Activated naive CD4-positive, alpha-beta T cell treated with anti-CD3 and anti-CD28 coated beads, Interleukin-2, amount 50 U/mL, for 72 hours (primary cell): ENCODE measurements around the gene IFNGR2. TPM values are rescaled to one million over a fixed set of nuclear protein-coding genes. Genes with fewer than 3 reads are reported as not detected.
"Not testable (repeated sequence)": the region's sequence is repeated elsewhere in the genome, so short reads cannot be mapped to it uniquely, and the experiment has no call there.

Experiments used
- ATAC-seq, 2 donors: fragments of 150-1000 bp; cut with Tn5 transposase; 2 replicates each; pipeline ENCODE4 v1.10.0; 2021; ENCODE audit warnings: mild to moderate bottlenecking in 2 of 2, moderate library complexity in 2 of 2
- DNase-seq, 2 donors: peaks; one replicate each; pipeline ENCODE4 v3.0.0; 2021 to 2022; ENCODE audit warnings: low spot score in 2 of 2
- H3K27ac Mint-ChIP-seq, 2 donors: one replicate each; pipeline ENCODE4 v1.8.0; 2022; ENCODE audit warnings: mild to moderate bottlenecking in 2 of 2, mixed read lengths in 2 of 2
- H3K36me3 Mint-ChIP-seq, 2 donors: one replicate each; pipeline ENCODE4 v1.8.0; 2022; ENCODE audit warnings: mixed read lengths in 2 of 2
- H3K9me3 Mint-ChIP-seq, 2 donors: one replicate each; pipeline ENCODE4 v1.8.0; 2022; ENCODE audit warnings: mixed read lengths in 2 of 2
- total RNA-seq, 2 donors: library from RNA; stranded (reverse); gene quantifications; one replicate each; pipeline ENCODE4 v1.2.3, GENCODE V29; 2022

IFNGR2 gene, protein sequence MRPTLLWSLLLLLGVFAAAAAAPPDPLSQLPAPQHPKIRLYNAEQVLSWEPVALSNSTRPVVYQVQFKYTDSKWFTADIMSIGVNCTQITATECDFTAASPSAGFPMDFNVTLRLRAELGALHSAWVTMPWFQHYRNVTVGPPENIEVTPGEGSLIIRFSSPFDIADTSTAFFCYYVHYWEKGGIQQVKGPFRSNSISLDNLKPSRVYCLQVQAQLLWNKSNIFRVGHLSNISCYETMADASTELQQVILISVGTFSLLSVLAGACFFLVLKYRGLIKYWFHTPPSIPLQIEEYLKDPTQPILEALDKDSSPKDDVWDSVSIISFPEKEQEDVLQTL
- 10 to 100 TPM in 1 of 2 donors, 1 to 10 TPM in 1; 9.9 to 15.0 TPM for total RNA-seq

DNA sequence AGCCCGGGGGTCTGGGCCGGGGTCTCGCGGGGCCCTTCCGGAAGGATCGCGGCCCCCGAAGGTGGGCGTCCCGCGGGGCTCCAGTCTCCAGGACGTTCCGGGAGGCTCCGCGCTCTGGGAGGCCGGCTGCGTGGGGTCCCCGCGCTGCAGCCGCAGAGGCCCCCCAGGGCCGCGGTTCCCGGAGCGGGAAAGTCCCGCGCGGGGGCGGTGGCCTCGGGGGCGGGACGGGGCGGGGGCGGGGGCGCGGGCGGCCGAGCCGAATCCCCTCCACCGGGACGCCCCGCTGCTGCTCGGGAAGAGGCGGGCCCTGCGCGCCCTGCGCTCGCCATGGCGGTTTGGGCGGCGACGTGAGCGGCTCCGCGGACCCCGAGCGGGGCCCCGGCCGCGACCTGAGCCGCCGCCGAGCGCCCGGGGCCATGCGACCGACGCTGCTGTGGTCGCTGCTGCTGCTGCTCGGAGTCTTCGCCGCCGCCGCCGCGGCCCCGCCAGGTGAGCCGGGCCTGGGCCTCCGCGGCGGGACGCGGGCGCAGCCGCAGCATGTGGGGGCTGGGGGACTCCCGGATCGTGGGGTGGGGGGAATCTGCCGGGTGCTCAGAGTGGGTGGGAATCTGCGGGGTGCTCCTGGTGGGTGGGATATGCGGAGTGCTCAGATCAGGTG lies at the start of gene IFNGR2:
TSS of gene IFNGR2 (plus strand) at position 286 of the 658 bp plus-strand sequence. CDS start at position 417, 131 bp downstream.
- H3K9me3 Mint-ChIP-seq = no peaks in the 10 kb centered on the region
- ATAC-seq (peak; percentile 30 to 47), DNase-seq (peak in 1 of 2 donors; percentile 36)
- peaks cover 6 to 12% of the 10 kb centered on the region in 2 donors for H3K36me3 Mint-ChIP-seq
- H3K27ac Mint-ChIP-seq = peak within 1 kb of the TSS; percentile 75 to 88

DNA sequence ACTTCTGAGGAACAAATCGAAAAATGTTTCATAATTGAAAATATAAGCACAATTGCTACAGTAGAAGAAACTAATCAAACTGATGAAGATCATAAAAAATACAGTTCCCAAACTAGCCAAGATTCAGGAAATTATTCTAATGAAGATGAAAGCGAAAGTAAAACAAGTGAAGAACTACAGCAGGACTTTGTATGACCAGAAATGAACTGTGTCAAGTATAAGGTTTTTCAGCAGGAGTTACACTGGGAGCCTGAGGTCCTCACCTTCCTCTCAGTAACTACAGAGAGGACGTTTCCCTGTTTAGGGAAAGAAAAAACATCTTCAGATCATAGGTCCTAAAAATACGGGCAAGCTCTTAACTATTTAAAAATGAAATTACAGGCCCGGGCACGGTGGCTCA lies 47.9 kb upstream of the IFNGR2 start:
- no peak for ATAC-seq
- no peak for DNase-seq
- peak overlapping the region; percentile 29 to 63 for H3K27ac Mint-ChIP-seq
- peaks cover 0 to 10% of the 10 kb centered on the region in 2 donors for H3K36me3 Mint-ChIP-seq
- H3K9me3 Mint-ChIP-seq = no peaks in the 10 kb centered on the region

DNA sequence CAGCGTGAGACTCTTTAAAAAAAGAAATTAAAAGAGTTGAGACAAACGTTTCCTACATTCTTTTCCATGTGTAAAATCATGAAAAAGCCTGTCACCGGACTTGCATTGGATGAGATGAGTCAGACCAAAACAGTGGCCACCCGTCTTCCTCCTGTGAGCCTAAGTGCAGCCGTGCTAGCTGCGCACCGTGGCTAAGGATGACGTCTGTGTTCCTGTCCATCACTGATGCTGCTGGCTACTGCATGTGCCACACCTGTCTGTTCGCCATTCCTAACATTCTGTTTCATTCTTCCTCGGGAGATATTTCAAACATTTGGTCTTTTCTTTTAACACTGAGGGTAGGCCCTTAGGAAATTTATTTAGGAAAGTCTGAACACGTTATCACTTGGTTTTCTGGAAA lies 47.2 kb upstream of the IFNGR2 start:
- Mint-ChIP-seq H3K36me3 (peaks cover 0 to 10% of the 10 kb centered on the region in 2 donors), H3K27ac (peak overlapping the region in 1 of 2 donors; percentile 63), H3K9me3 (no peaks in the 10 kb centered on the region)
- no peak for ATAC-seq
- DNase-seq = no peak

DNA sequence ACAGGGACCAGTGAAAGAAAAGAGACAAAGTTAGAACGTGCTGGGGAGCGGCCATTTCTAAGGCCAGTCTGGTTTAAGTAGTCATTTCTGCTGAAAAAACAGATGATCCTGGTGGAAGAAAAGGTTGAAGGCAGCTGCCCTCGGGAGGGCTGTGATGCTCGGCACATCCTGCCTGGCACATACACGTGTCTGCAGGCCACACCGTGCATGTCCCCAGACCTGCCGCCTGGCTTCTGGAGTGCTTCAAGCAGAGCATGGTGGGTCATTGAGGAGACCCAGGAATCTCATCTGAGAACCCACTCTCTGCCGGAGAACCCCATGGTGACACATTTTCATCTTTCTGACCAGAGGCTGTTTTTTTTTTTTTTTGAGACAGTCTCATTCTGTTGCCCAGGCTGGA lies 46.0 kb upstream of the IFNGR2 start:
- Mint-ChIP-seq H3K36me3 (peaks cover 0 to 10% of the 10 kb centered on the region in 2 donors), H3K27ac (peak overlapping the region; percentile 36 to 63), H3K9me3 (no peaks in the 10 kb centered on the region)
- DNase-seq = no peak
- ATAC-seq = no peak

DNA sequence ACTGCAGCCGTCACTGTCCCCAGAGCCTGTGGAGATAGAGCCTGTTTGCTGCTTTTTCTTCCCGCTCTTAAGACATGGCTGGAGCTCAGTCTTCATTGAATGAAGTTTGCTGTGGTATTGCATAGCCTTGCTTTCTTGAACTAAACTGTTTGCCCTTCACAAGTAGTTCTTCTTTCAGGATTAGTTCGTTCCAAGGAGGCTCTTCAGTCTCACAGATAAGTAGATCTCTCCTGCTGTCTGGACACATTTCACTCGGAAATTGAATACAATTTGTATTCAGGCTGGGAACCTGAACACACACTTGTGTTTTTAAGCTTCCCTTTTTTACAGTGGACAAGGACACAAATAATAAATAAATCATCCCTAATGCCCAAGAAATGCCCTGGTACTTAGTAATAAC lies 43.8 kb upstream of the IFNGR2 start:
- Mint-ChIP-seq H3K27ac (no peak overlapping the region), H3K36me3 (peaks cover 0 to 15% of the 10 kb centered on the region in 2 donors), H3K9me3 (no peaks in the 10 kb centered on the region)
- ATAC-seq (no peak), DNase-seq (no peak)

DNA sequence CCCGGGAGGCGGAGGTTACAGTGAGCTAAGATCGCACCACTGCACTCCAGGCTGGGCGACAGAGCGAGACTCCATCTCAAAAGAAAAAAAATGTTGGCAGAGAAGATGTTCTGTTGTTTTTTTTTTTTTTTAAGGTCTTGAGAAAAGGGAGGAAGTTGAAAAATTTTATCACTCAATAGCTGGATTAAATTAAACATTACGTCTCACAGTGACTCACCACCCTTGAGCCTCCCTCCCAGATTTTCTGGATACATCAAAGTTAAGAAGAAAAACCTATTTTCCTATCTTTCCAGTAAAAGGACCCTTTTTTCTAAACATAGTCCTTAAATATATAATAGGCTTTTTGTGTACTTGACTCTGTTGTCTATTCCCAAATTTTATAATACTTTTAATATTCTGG lies 42.9 kb upstream of the IFNGR2 start:
- no peak overlapping the region for H3K27ac Mint-ChIP-seq
- DNase-seq (no peak), ATAC-seq (no peak)
- no peaks in the 10 kb centered on the region for H3K9me3 Mint-ChIP-seq
- H3K36me3 Mint-ChIP-seq = peaks cover 0 to 8% of the 10 kb centered on the region in 2 donors

DNA sequence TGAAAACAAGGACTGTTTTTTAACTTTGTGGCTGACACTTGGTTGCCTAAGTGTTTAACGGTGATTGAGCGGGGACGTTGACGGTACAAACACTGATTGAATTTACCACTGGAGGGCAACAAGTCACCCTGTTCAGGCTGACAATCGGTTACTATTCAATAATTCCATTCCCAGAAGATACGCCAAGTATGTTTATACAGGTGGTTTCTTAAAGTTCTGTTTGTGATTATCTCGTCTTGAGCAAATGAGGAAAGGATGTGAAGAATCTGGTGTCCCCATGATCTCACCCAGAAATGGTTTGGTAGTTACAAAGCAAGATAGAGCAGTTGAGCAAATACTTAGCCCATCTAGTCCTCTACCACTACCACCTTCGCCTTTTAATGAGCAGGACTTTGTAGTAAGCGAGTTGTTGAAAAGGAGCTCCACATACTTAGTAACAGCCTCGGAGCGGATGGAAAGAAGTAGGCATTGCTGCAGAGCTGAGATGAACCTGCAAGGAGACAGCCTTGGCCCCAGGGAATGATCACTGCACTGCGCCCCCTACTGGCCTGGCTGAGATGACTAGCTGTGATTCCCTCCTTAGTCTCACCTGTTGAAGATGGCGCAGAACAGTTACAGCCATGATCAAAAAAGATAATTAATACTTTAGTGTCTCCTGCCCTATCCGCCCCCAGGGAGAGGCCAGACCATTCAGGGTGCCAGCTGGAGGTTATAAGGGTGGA lies 42.2 kb upstream of the IFNGR2 start:
- DNase-seq = peak; percentile 85 to 90
- H3K9me3 Mint-ChIP-seq = peaks cover 0 to 2% of the 10 kb centered on the region in 2 donors
- ATAC-seq = peak; percentile 81 to 82
- H3K27ac Mint-ChIP-seq = peak overlapping the region; percentile 90 to 93
- H3K36me3 Mint-ChIP-seq = peaks cover under 1 to 7% of the 10 kb centered on the region in 2 donors

DNA sequence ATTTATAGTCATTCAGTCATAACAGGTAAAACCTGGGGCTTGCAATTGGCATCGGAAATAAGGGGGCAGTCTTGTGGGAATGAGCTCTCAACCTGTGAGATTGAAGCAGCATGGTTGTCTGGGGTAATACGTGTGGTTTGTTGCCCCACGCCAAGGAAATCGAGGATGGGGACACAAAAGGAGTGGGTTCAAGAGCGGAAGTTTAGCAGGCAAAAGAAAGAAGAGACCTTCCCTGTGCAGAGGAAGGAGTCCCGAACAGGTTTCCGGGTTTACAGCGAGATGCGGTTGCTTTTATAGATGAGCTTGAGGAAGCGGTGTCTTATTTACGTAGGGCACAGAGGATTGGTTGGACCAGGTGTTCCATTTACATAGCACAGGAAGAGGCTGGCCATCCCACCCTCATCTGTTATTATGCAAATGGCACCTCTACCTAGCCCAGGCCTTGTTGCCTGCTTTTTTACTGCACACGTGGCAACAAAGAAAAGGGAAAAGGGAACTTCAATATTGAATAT lies 41.1 kb upstream of the IFNGR2 start:
- H3K9me3 Mint-ChIP-seq = peaks cover 5 to 12% of the 10 kb centered on the region in 2 donors
- ATAC-seq = peak; percentile 76 to 80

DNA sequence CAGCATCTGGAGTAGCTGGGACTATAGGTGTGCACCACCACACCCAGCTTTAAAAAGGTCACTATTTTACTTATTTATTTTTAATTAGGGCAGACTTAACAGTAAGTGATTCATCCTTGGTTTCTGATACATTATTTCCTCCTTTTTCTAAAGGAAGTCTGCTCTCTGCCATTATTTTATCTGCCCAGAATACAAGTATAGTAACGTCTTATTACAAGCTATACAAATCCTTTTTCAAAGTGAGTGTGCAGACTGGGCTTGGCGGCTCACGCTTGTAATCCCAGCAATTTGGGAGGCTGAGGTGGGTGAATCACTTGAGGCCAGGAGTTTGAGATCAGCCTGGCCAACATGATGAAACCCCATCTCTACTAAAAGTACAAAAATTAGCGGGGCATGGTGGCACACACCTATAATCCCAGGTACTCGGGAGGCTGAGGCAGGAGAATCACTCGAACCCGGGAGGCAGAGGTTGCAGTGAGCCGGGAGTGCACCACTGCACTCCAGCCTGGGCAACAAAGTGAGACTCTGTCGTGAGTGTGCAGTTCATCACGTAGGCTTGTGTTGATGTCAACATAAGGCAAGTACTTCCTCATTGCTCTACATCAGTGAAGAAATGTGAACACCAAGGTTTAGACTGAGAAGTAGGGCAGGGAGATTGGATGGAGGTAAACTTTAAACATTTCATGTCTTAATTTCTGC lies 39.2 kb upstream of the IFNGR2 start:
- H3K9me3 Mint-ChIP-seq = peaks cover 19 to 24% of the 10 kb centered on the region in 2 donors
- not testable (repeated sequence) for DNase-seq, H3K27ac Mint-ChIP-seq, ATAC-seq
- peaks cover 23 to 34% of the 10 kb centered on the region in 2 donors for H3K36me3 Mint-ChIP-seq

More for the DNA sequence above, 41.1 kb upstream of the IFNGR2 start:
- H3K27ac Mint-ChIP-seq = peak overlapping the region; percentile 63 to 93
- peak; percentile 56 to 76 for DNase-seq
- H3K36me3 Mint-ChIP-seq = peaks cover 8 to 18% of the 10 kb centered on the region in 2 donors

DNA sequence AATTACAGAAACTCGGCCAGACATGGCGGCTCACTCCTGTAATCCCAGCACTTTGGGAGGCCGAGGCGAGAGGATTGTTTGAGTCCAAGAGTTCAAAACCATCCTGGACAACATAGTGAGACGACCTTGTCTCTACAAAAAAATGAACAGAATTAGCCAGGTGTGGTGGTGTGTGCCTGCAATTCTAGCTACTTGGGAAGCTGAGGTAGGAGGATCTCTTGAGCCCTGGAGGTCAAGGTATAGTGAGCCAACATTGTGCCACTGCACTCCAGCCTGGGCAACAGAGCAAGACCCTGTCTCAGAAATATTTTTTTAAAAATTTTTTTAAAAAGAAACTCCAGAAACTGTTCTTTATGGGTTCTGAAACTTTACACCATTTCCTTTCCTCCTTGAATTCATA lies 38.4 kb upstream of the IFNGR2 start:
- ATAC-seq (no peak), DNase-seq (no peak)
- Mint-ChIP-seq H3K36me3 (peaks cover 23 to 34% of the 10 kb centered on the region in 2 donors), H3K9me3 (peaks cover 19 to 28% of the 10 kb centered on the region in 2 donors), H3K27ac (no peak overlapping the region)

DNA sequence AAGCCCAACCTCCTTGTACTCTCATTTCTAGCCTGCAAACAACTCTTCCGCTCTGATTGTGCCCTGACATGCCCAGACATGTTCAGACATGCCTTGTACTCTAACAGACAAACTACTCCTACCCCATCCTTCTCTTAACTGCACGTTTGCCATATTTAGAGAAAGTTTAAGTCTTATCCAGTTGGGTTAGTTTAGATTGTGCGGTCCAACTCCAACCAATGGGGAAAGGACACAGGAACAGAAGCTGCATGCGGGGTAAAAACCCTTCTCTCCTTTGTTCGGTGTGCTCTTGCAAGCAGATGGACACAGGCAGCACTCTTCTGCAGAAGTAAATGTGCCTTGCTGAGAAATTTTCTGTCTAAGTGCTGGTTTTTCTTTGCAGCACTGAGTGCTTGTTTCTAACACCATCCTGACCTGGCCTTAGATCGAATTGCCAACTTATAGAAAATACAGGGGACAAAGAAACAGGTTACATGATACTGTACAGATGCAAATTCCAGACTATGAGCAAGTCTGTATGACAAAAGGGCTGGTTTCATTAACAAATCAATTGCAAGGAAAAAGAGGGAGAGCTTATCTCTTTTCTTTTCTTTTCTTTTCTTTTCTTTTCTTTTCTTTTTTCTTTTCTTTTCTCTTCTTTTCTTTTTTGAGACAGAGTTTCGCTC lies 35.8 kb upstream of the IFNGR2 start:
- DNase-seq = peak in 1 of 2 donors; percentile 60
- H3K27ac Mint-ChIP-seq = peak overlapping the region in 1 of 2 donors; percentile 92
- H3K9me3 Mint-ChIP-seq = peaks cover 19 to 29% of the 10 kb centered on the region in 2 donors
- H3K36me3 Mint-ChIP-seq = peaks cover 23 to 34% of the 10 kb centered on the region in 2 donors
- ATAC-seq = peak in 1 of 2 donors; percentile 60

DNA sequence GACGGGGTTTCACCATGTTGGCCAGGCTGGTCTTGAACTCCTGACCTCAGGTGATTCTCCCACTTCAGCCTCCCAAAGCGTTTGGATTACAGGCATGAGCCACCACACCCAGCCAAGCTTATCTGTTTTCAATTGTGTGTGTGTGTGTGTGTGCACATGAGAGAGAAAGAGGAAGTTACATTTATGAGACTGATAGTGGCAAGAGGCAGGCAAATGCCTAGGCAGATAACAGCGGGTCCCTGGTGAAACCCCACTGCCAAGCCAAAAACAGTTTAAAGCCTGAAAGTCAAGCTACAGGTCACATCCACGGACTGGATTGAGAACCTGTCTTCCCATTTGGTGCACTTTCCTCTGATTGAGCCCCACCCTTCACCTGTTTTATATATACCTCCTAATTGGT lies 35.1 kb upstream of the IFNGR2 start:
- H3K27ac Mint-ChIP-seq = peak overlapping the region in 1 of 2 donors; percentile 92
- peaks cover 23 to 30% of the 10 kb centered on the region in 2 donors for H3K36me3 Mint-ChIP-seq
- peaks cover 19 to 29% of the 10 kb centered on the region in 2 donors for H3K9me3 Mint-ChIP-seq
- ATAC-seq (peak in 1 of 2 donors; percentile 21), DNase-seq (peak in 1 of 2 donors; percentile 40)

DNA sequence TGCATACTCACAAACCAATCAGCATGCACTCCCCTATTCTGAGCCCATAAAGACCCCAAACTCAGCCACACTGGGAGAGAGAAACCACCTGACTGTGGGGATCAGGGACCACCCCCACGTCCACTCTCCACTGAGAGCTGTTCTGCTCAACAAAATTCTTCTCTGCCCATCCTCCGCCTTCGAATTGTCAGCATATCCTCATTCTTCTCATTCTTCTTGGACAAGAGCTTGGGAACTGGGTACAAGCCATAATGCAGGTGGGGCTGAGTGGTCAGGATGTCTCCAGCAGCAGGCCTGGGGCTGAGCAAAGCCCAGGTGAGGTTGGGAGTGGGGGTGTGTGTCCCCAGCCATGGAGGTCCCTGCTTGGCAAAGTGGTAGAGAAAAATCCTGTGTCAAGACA lies 34.6 kb upstream of the IFNGR2 start:
- peaks cover 19 to 29% of the 10 kb centered on the region in 2 donors for H3K9me3 Mint-ChIP-seq
- ATAC-seq (no peak), DNase-seq (no peak)
- peaks cover 23 to 30% of the 10 kb centered on the region in 2 donors for H3K36me3 Mint-ChIP-seq
- peak overlapping the region in 1 of 2 donors; percentile 92 for H3K27ac Mint-ChIP-seq

DNA sequence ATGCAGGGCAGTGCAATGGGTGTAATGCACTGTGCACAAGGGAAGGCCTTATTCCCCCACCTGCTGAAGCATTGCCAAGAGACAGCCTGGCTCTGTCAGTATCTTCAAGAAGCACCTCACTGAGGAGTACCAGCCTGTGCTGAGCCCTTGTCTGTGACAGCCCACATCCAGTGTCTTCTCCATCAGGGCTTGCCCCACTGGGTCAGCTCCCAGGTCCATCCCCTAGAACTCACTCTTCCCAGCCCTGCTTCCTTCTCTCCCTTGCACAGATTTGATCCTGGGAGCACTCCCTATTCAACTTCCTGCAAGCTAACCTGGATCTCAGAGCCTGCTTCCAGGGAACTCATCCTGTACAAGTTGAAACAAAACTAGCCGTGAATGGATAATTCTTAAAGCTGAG lies 33.6 kb upstream of the IFNGR2 start:
- H3K27ac Mint-ChIP-seq = peak overlapping the region in 1 of 2 donors; percentile 20
- DNase-seq (no peak), ATAC-seq (no peak)
- H3K36me3 Mint-ChIP-seq = peaks cover 23 to 30% of the 10 kb centered on the region in 2 donors
- H3K9me3 Mint-ChIP-seq = peaks cover 19 to 29% of the 10 kb centered on the region in 2 donors

DNA sequence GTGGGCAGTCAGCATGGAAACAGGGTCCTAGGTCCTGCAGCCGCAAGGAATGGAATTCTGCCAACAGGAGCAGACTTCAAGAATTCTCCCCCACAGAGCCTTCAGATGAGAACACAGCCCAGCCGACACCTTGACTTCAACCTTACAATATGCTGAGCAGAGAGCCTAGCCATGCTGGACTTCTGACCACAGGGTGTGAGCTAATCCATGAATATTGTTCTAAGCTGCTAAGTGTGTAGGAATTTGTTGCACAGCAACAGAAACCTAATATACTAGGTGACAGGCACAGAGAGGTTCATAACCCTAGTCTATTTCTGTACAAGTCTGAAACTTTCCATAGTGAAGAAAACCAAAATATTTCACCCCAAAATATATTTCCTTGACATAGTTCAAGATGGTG lies 32.9 kb upstream of the IFNGR2 start:
- no peak for ATAC-seq
- H3K9me3 Mint-ChIP-seq = peaks cover 19 to 29% of the 10 kb centered on the region in 2 donors
- H3K27ac Mint-ChIP-seq = peak overlapping the region in 1 of 2 donors; percentile 20
- peaks cover 23 to 30% of the 10 kb centered on the region in 2 donors for H3K36me3 Mint-ChIP-seq
- no peak for DNase-seq
